ENCODE measurements around the gene BICD1.

The BICD1 gene

DNA sequence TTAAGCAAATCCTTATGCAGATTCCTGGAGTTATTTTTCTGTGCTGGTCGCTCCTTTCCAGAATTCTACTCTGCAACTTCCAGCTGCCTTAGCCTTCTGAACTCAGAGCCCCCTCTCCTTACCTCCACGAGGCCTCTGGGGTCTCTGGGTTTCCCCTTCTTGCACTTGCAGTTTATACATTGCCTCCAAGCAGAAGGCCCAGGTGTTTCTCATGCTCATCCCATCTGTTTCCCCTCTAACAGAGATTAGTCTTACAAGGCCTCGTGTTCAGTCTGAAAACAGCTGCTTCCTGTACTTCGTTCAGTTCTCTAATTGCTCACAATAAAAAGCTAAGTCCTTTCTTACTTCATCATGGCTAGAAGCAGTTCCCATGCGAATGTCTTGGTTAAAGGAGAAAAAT lies 158.3 kb downstream of the BICD1 start:
- Histone ChIP-seq H3K27me3 (ENCODE audit: insufficient read depth, poor library complexity, severe bottlenecking) (no peaks in the 10 kb centered on the region), H3K4me1 (ENCODE audit: insufficient read depth, poor library complexity, severe bottlenecking) (no peaks in the 10 kb centered on the region), H3K4me3 (ENCODE audit: severe bottlenecking) (no peak overlapping the region), H3K27ac (ENCODE audit: poor library complexity, severe bottlenecking) (no peak overlapping the region), H3K9me3 (ENCODE audit: severe bottlenecking) (no peaks in the 10 kb centered on the region), H3K36me3 (ENCODE audit: low read depth) (no peaks in the 10 kb centered on the region)
- ATAC-seq (ENCODE audit: low read depth) (no peak), DNase-seq (ENCODE audit: low spot score) (no peak)
- TF ChIP-seq CTCF (IDR thresholded peaks at IDR 0.05; ENCODE audit: poor library complexity, severe bottlenecking), result no peak

DNA sequence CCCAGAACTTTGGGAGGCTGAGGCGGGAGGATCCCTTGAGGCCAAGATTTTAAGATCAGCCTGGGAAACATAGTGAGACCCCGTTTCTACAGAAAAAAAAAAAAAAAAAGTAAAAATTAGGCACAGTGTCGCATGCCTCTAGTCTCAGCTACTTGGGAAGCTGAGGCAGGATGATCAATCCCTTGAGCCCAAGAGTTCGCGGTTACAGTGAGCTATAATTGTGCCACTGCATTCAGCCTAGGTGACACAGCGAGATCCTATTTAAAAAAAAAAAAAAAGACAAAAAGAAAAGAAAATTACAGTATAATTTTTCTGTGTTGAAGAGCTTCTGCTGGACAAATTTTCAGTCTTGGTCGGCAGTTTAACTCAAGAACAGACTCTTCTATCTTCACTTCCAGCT lies 158.8 kb downstream of the BICD1 start:
- ATAC-seq (ENCODE audit: low read depth) (no peak), DNase-seq (ENCODE audit: low spot score) (no peak)
- Histone ChIP-seq H3K9me3 (ENCODE audit: severe bottlenecking) (no peaks in the 10 kb centered on the region), H3K4me1 (ENCODE audit: insufficient read depth, poor library complexity, severe bottlenecking) (no peaks in the 10 kb centered on the region), H3K27ac (ENCODE audit: poor library complexity, severe bottlenecking) (no peak overlapping the region), H3K4me3 (ENCODE audit: severe bottlenecking) (no peak overlapping the region), H3K36me3 (ENCODE audit: low read depth) (no peaks in the 10 kb centered on the region), H3K27me3 (ENCODE audit: insufficient read depth, poor library complexity, severe bottlenecking) (no peaks in the 10 kb centered on the region)
- no peak for TF ChIP-seq CTCF (IDR thresholded peaks at IDR 0.05; ENCODE audit: poor library complexity, severe bottlenecking)

- ATAC-seq (ENCODE audit: low read depth), result no peak
- no peak for TF ChIP-seq CTCF (IDR thresholded peaks at IDR 0.05; ENCODE audit: poor library complexity, severe bottlenecking)
- H3K4me1 ChIP-seq (ENCODE audit: insufficient read depth, poor library complexity, severe bottlenecking), result no peaks in the 10 kb centered on the region
- no peaks in the 10 kb centered on the region for H3K36me3 ChIP-seq (ENCODE audit: low read depth)
- no peak for DNase-seq (ENCODE audit: low spot score)
- no peak overlapping the region for H3K27ac ChIP-seq (ENCODE audit: poor library complexity, severe bottlenecking)
- H3K4me3 ChIP-seq (ENCODE audit: severe bottlenecking), result no peak overlapping the region
- H3K9me3 ChIP-seq (ENCODE audit: severe bottlenecking), result no peaks in the 10 kb centered on the region
- H3K27me3 ChIP-seq (ENCODE audit: insufficient read depth, poor library complexity, severe bottlenecking), result no peaks in the 10 kb centered on the region
Observed at GRCh38 chr12:32265951-32266350, 159.3 kb downstream of the BICD1 start.

GRCh38 chr12:32266756-32267155 lies 160.1 kb downstream of the BICD1 start:
- ATAC-seq (ENCODE audit: low read depth), result no peak
- Histone ChIP-seq H3K4me1 (ENCODE audit: insufficient read depth, poor library complexity, severe bottlenecking) (peaks cover 6% of the 10 kb centered on the region), H3K9me3 (ENCODE audit: severe bottlenecking) (no peaks in the 10 kb centered on the region), H3K4me3 (ENCODE audit: severe bottlenecking) (no peak overlapping the region), H3K36me3 (ENCODE audit: low read depth) (no peaks in the 10 kb centered on the region), H3K27ac (ENCODE audit: poor library complexity, severe bottlenecking) (no peak overlapping the region), H3K27me3 (ENCODE audit: insufficient read depth, poor library complexity, severe bottlenecking) (no peaks in the 10 kb centered on the region)
- no peak for TF ChIP-seq CTCF (IDR thresholded peaks at IDR 0.05; ENCODE audit: poor library complexity, severe bottlenecking)
- DNase-seq (ENCODE audit: low spot score), result no peak

GRCh38 chr12:32270818-32271710 lies 164.4 kb downstream of the BICD1 start:
- DNase-seq (ENCODE audit: low spot score), result no peak
- Histone ChIP-seq H3K9me3 (ENCODE audit: severe bottlenecking) (no peaks in the 10 kb centered on the region), H3K4me1 (ENCODE audit: insufficient read depth, poor library complexity, severe bottlenecking) (peaks cover 7% of the 10 kb centered on the region), H3K36me3 (ENCODE audit: low read depth) (no peaks in the 10 kb centered on the region), H3K27me3 (ENCODE audit: insufficient read depth, poor library complexity, severe bottlenecking) (no peaks in the 10 kb centered on the region), H3K27ac (ENCODE audit: poor library complexity, severe bottlenecking) (peak overlapping the region; percentile 7), H3K4me3 (ENCODE audit: severe bottlenecking) (no peak overlapping the region)
- TF ChIP-seq CTCF (IDR thresholded peaks at IDR 0.05; ENCODE audit: poor library complexity, severe bottlenecking), result no peak
- peak; percentile 63; the same call in 2 of the 3 replicates for ATAC-seq (ENCODE audit: low read depth)
